Progenitor cell of endocrine pancreas (in vitro differentiated cells): Measurements from ENCODE around the gene DLGAP1. TPM values are rescaled to one million over a fixed set of nuclear protein-coding genes. Genes with fewer than 3 reads are reported as not detected.

Experiments
- DNase-seq: peaks from one replicate; pipeline ENCODE4 v3.0.0; 2021; ENCODE audit warnings: low spot score; ENCODE audit not compliant: unreplicated experiment
- H3K27ac Mint-ChIP-seq: 2 replicates; pipeline ENCODE4 v1.8.0; 2021; ENCODE audit warnings: mild to moderate bottlenecking, moderate library complexity, mixed read lengths
- H3K27me3 Mint-ChIP-seq: 2 replicates; pipeline ENCODE4 v1.8.0; 2021; ENCODE audit warnings: mixed read lengths
- H3K36me3 Mint-ChIP-seq: 2 replicates; pipeline ENCODE4 v1.8.0; 2022; ENCODE audit warnings: mixed read lengths; ENCODE audit not compliant: insufficient read depth
- H3K4me1 Mint-ChIP-seq: 2 replicates; pipeline ENCODE4 v1.8.0; 2021; ENCODE audit warnings: low read depth, mixed read lengths
- H3K4me3 Mint-ChIP-seq: 2 replicates; pipeline ENCODE4 v1.8.0; 2021; ENCODE audit warnings: low read depth, mild to moderate bottlenecking, moderate library complexity, mixed read lengths
- H3K9me3 Mint-ChIP-seq: 2 replicates; pipeline ENCODE4 v1.8.0; 2021; ENCODE audit warnings: low read depth, mixed read lengths
- CTCF ChIP-seq: fragments of 200-600 bp; sonication (generic); IDR thresholded peaks from one replicate; pipeline ENCODE4 v1.5.0; 2021; ENCODE audit warnings: antibody characterized with exemption, mild to moderate bottlenecking; ENCODE audit not compliant: unreplicated experiment
- total RNA-seq: library from RNA; stranded (reverse); gene quantifications from 2 replicates; pipeline ENCODE4 v1.2.1, GENCODE V29; 2021

Gene DLGAP1
- total RNA-seq, 1 donor from 2014 or later: 16.7 TPM

DNA sequence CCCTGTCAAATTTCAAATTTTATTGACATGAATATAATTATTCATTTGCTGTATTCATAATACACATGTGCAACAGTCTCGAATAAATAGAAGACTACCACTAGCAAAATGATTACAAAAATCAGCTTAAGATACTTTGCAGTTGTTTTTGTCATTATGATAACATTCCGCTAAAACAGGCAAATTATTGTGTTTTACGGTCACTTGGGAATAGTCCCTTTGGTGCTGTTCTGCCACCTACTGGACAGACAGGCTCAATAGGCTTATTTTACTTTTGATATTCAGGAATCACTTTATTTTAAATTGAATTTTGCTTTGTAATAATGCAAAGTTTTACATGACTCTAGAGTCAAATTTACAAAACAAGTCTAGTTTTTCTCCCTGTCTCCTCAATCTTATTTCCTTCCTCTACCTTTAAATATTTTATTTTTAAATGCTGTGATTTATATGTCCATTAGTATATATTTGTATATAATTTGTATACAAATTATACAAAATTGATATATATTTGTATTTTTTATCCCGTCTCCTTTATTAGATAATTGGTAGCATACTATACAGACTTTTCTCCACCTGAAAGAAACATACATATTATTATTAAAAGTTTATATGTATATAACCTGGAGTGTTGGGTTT, 456.3 kb downstream of the DLGAP1 start:
- Mint-ChIP-seq H3K36me3 (no peaks in the 10 kb centered on the region), H3K4me1 (peaks cover 9% of the 10 kb centered on the region), H3K9me3 (no peaks in the 10 kb centered on the region), H3K27me3 (peaks cover 4% of the 10 kb centered on the region), H3K27ac (no peak overlapping the region), H3K4me3 (no peak overlapping the region)
- no peak for DNase-seq
- peak; percentile 84 for TF ChIP-seq CTCF

GRCh38 chr18:3995476-3996102, 459.5 kb downstream of the DLGAP1 start:
- TF ChIP-seq CTCF: peak; percentile 87
- H3K4me1 Mint-ChIP-seq: peaks cover 11% of the 10 kb centered on the region
- peaks cover 4% of the 10 kb centered on the region for H3K27me3 Mint-ChIP-seq
- H3K9me3 Mint-ChIP-seq: no peaks in the 10 kb centered on the region
- DNase-seq: peak; percentile 22
- no peak overlapping the region for H3K27ac Mint-ChIP-seq
- H3K4me3 Mint-ChIP-seq: no peak overlapping the region
- H3K36me3 Mint-ChIP-seq: no peaks in the 10 kb centered on the region

DNA sequence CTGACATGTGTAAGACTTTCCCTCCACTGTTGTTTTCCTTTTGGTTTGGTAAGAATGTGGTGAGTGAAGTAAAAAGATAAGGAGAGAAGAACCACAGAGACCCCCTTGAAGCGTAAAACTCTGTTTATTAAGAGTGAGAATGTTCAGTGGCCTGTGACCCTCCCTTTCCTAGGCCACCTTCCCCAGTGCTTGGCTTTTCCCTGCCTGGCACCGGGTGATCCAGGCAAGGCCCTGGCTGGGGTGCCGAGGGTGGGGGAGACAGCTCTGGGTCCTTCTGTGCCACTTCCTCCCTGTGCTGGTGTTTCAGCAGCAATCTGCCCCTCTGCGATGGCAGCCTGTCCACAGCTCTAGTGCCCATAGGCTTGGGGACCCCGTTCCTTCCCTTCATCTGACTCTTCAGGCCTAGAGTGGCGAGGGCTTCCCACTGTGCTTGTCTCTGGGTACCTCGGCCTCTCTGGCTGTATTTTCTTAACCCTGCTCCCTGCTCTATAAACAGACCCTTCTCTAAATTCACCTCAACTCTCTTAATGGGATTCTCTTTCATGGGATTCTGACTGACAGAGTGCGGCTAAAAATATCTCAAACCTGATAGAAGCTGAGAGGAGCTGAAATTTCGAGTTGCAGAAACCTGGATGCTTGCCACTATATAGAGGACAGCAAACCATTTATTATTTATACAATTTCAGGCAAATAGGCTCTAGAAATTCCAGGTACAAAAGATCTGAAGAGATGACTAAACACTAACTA, 461.0 kb downstream of the DLGAP1 start:
- H3K36me3 Mint-ChIP-seq: peaks cover under 1% of the 10 kb centered on the region
- no peaks in the 10 kb centered on the region for H3K9me3 Mint-ChIP-seq
- peaks cover 11% of the 10 kb centered on the region for H3K4me1 Mint-ChIP-seq
- no peak for DNase-seq
- peak overlapping the region; percentile 11 for H3K27ac Mint-ChIP-seq
- peaks cover 4% of the 10 kb centered on the region for H3K27me3 Mint-ChIP-seq
- no peak overlapping the region for H3K4me3 Mint-ChIP-seq
- no peak for TF ChIP-seq CTCF

- no peak overlapping the region for H3K4me3 Mint-ChIP-seq
- peaks cover 2% of the 10 kb centered on the region for H3K36me3 Mint-ChIP-seq
- no peaks in the 10 kb centered on the region for H3K9me3 Mint-ChIP-seq
- no peak for DNase-seq
- TF ChIP-seq CTCF: no peak
- peaks cover 19% of the 10 kb centered on the region for H3K4me1 Mint-ChIP-seq
- no peaks in the 10 kb centered on the region for H3K27me3 Mint-ChIP-seq
- H3K27ac Mint-ChIP-seq: no peak overlapping the region
These were observed 469.4 kb downstream of the DLGAP1 start for GRCh38 chr18:3985664-3986063.

- DNase-seq: no peak
- Mint-ChIP-seq H3K9me3 (no peaks in the 10 kb centered on the region), H3K36me3 (peaks cover 3% of the 10 kb centered on the region), H3K27me3 (no peaks in the 10 kb centered on the region), H3K4me3 (no peak overlapping the region), H3K4me1 (peaks cover 19% of the 10 kb centered on the region), H3K27ac (no peak overlapping the region)
- TF ChIP-seq CTCF: no peak
These were observed 470.1 kb downstream of the DLGAP1 start for GRCh38 chr18:3985020-3985419.
